HCT116 (cell line): ENCODE results near the gene SLC25A12. TPM values are rescaled to one million over a fixed set of nuclear protein-coding genes. Genes with fewer than 3 reads are reported as not detected.

ENCODE experiments used
- ATAC-seq: fragments of 200-7000 bp; cut with Tn5 transposase; 2 replicates; pipeline ENCODE4 v1.9.1; 2020; ENCODE audit warnings: mild to moderate bottlenecking, moderate library complexity
- BruUV-seq: library from RNA; stranded (reverse); fragments of 400-500 nt; replicated peaks from 2 replicates; lab custom pipeline; 2021; lab: Mats Ljungman, UMichigan
- CTCF ChIA-PET: fragments of 300-600 bp; sonication (Branson Sonifier 250); formaldehyde crosslinking; loops from one replicate; lab custom pipeline; 2021; ENCODE audit warnings: antibody characterized with exemption; lab: Charles Lee
- POLR2A ChIA-PET: fragments of 300-600, 350-600 bp; sonication (Branson Sonifier 250); formaldehyde crosslinking; loops from one replicate; lab custom pipeline; 2021; ENCODE audit warnings: antibody characterized with exemption; lab: Charles Lee
- RAD21 ChIA-PET, 2 experiments: fragments of 300-600 bp; sonication (Branson Sonifier 250); formaldehyde crosslinking; loops; one replicate each; lab custom pipeline; 2023; ENCODE audit warnings: low total read pairs in 2 of 2; ENCODE audit not compliant: uncharacterized antibody in 2 of 2, unreplicated experiment in 2 of 2, low non-redundant PET in 1 of 2; lab: Charles Lee
- DNase-seq: peaks from one replicate; pipeline ENCODE4 v3.0.0-alpha.2; 2010; ENCODE audit warnings: low read depth, low spot score
- H2AFZ ChIP-seq: fragments of 200-600 bp; shearing (Covaris generic), sonication (generic); 2 replicates; pipeline ENCODE4 v1.6.1; 2017; ENCODE audit warnings: low read depth, mixed run types, mixed read lengths, antibody characterized with exemption, low read length; ENCODE audit not compliant: poor library complexity, severe bottlenecking
- H3K27ac ChIP-seq: 2 replicates; pipeline ENCODE4 v1.5.1; 2012; ENCODE audit warnings: low read depth, low read length
- H3K27me3 ChIP-seq: fragments of 200-600 bp; sonication (generic); 2 replicates; pipeline ENCODE4 v1.6.1; 2016; ENCODE audit warnings: mixed run types, low read length, mixed read lengths; ENCODE audit not compliant: insufficient read depth
- H3K36me3 ChIP-seq, 2 experiments: fragments of 200-500 bp in 1 of 2; fragments of 200-600 bp in 1 of 2; sonication (Bioruptor generic) in 1 of 2; sonication (generic) in 1 of 2; 2 replicates each; pipeline versions ENCODE4 v1.5.1 to v1.6.1; 2014 to 2016; ENCODE audit warnings: low read length in 2 of 2, inconsistent platforms in 1 of 2, mixed read lengths in 1 of 2, mixed run types in 1 of 2; ENCODE audit not compliant: insufficient read depth in 2 of 2, control insufficient read depth in 1 of 2
- H3K4me1 ChIP-seq, 2 experiments: fragments of 200-600 bp in 1 of 2; sonication (generic) in 1 of 2; 2 replicates each; pipeline versions ENCODE4 v1.5.1 to v1.6.1; 2012 to 2017; ENCODE audit warnings: low read length in 2 of 2, inconsistent platforms in 1 of 2, mild to moderate bottlenecking in 1 of 2, mixed read lengths in 1 of 2, mixed run types in 1 of 2, moderate library complexity in 1 of 2; ENCODE audit not compliant: insufficient read depth in 2 of 2, control insufficient read depth in 1 of 2
- H3K4me2 ChIP-seq: fragments of 200-600 bp; sonication (generic); 2 replicates; pipeline ENCODE4 v1.6.1; 2017; ENCODE audit warnings: mixed run types, low read length, mixed read lengths
- H3K4me3 ChIP-seq, 2 experiments: fragments of 200-600 bp in 1 of 2; sonication (generic) in 1 of 2; replicated peaks in 1 of 2; 2 replicates each; pipeline ENCODE4 v1.5.1; 2011 to 2016; ENCODE audit warnings: low read length in 2 of 2, control low read depth in 1 of 2, low read depth in 1 of 2, mild to moderate bottlenecking in 1 of 2, mixed read lengths in 1 of 2, mixed run types in 1 of 2
- H3K79me2 ChIP-seq: fragments of 200-600 bp; sonication (generic); 2 replicates; pipeline ENCODE4 v1.6.1; 2017; ENCODE audit warnings: mild to moderate bottlenecking, mixed run types, low read length, moderate library complexity, mixed read lengths; ENCODE audit not compliant: insufficient read depth
- H3K9ac ChIP-seq: fragments of 200-600 bp; sonication (generic); 2 replicates; pipeline ENCODE4 v1.6.1; 2016; ENCODE audit warnings: low read length, mixed read lengths
- H3K9me2 ChIP-seq: fragments of 200-600 bp; sonication (generic), shearing (Covaris generic); 2 replicates; pipeline ENCODE4 v1.6.1; 2017; ENCODE audit warnings: mixed run types, mild to moderate bottlenecking, moderate library complexity; ENCODE audit not compliant: insufficient read depth
- H3K9me3 ChIP-seq, 2 experiments: fragments of 200-500 bp in 1 of 2; fragments of 200-600 bp in 1 of 2; sonication (Bioruptor generic) in 1 of 2; sonication (generic) in 1 of 2; 2 replicates each; pipeline ENCODE4 v1.6.1; 2014 to 2017; ENCODE audit warnings: low read length in 2 of 2, mixed read lengths in 2 of 2, inconsistent platforms in 1 of 2, low read depth in 1 of 2, mild to moderate bottlenecking in 1 of 2, mixed run types in 1 of 2, moderate library complexity in 1 of 2; ENCODE audit not compliant: control insufficient read depth in 1 of 2, insufficient read depth in 1 of 2
- H4K20me1 ChIP-seq: fragments of 200-600 bp; sonication (generic), shearing (Covaris generic); 2 replicates; pipeline ENCODE4 v1.6.1; 2017; ENCODE audit warnings: mixed run types, mild to moderate bottlenecking, moderate library complexity; ENCODE audit not compliant: insufficient read depth
- ATF3 ChIP-seq: IDR thresholded peaks from 2 replicates; pipeline ENCODE4 v1.6.1; 2012
- CEBPB ChIP-seq: IDR thresholded peaks from 2 replicates; pipeline ENCODE4 v1.6.1; 2012; ENCODE audit warnings: low read depth
- FOSL1 ChIP-seq: IDR thresholded peaks from 2 replicates; pipeline ENCODE4 v1.6.1; 2012; ENCODE audit warnings: low read depth
- MAX ChIP-seq: IDR thresholded peaks from 2 replicates; pipeline ENCODE4 v1.6.1; 2012
- POLR2A ChIP-seq: IDR thresholded peaks from 2 replicates; pipeline ENCODE4 v1.7.0; 2011; ENCODE audit warnings: borderline replicate concordance; ENCODE audit not compliant: insufficient read depth, insufficient read length; ENCODE audit errors: extremely low read depth
- RAD21 ChIP-seq: IDR thresholded peaks from 2 replicates; pipeline ENCODE4 v1.6.1; 2012; ENCODE audit warnings: low read depth, mild to moderate bottlenecking
- REST ChIP-seq: IDR thresholded peaks from 2 replicates; pipeline ENCODE4 v1.6.1; 2012; ENCODE audit warnings: low read depth
- TCF7L2 ChIP-seq: IDR thresholded peaks from 2 replicates; pipeline ENCODE4 v1.7.0; 2011; ENCODE audit warnings: borderline replicate concordance, inconsistent platforms; ENCODE audit not compliant: insufficient read depth, insufficient read length; ENCODE audit errors: extremely low read depth
- YY1 ChIP-seq: IDR thresholded peaks from 2 replicates; pipeline ENCODE4 v1.6.1; 2011; ENCODE audit warnings: low read length, low read depth, moderate library complexity, mild to moderate bottlenecking; ENCODE audit not compliant: insufficient replicate concordance; ENCODE audit errors: extremely low read depth
- intact Hi-C: fragments of 100-400 bp; cut with micrococcal nuclease; formaldehyde crosslinking; loops from 2 replicates; pipeline ENCODE4 v1.10.0; 2022
- total RNA-seq: library from RNA; stranded (reverse); gene quantifications from one replicate; pipeline ENCODE4 v1.2.1, GENCODE V29; 2021; ENCODE audit not compliant: unreplicated experiment

SLC25A12 gene
- total RNA-seq, 1 experiment from 2014 or later: 16.0 TPM

- no peak overlapping the region for H3K9ac ChIP-seq
- POLR2A ChIA-PET: no interaction called here
- no peaks in the 10 kb centered on the region for H3K27me3 ChIP-seq
- H3K36me3 ChIP-seq: peaks cover 23 to 55% of the 10 kb centered on the region in 2 experiments
- no peak for DNase-seq
- BruUV-seq: no TSS peak
- CTCF ChIA-PET: no interaction called here
- intact Hi-C loops: no loop called here
- no peak overlapping the region for H3K4me2 ChIP-seq
- no peak overlapping the region for H3K4me3 ChIP-seq
- H3K9me2 ChIP-seq: no peaks in the 10 kb centered on the region
- RAD21 ChIA-PET: no interaction called here
- no peaks in the 10 kb centered on the region for H4K20me1 ChIP-seq
- no peaks in the 10 kb centered on the region for H3K79me2 ChIP-seq
- TF ChIP-seq ATF3 (no peak), POLR2A (no peak), RAD21 (no peak), CEBPB (no peak), YY1 (no peak), TCF7L2 (no peak), MAX (no peak), FOSL1 (no peak), REST (no peak)
- TF ChIP-seq, all 23 proteins: peak for 0
- H2AFZ ChIP-seq: no peak overlapping the region
- ATAC-seq: no peak
- no peaks in the 10 kb centered on the region for H3K4me1 ChIP-seq
- no peak overlapping the region for H3K27ac ChIP-seq
- H3K9me3 ChIP-seq: peaks cover 4 to 15% of the 10 kb centered on the region in 2 experiments; a peak in 2 of 4 replicates
Measured at GRCh38 chr2:171834286-171834685, 59.8 kb downstream of the SLC25A12 start.
